CD14-positive monocyte (primary cell): Measurements from ENCODE around the gene UBE2O. TPM values are rescaled to one million over a fixed set of nuclear protein-coding genes. Genes with fewer than 3 reads are reported as not detected.

ENCODE experiments used
- DNase-seq, 3 donors: peaks; one replicate each; pipeline ENCODE4 v3.0.0-alpha.2; 2011 to 2022
- H2AFZ ChIP-seq: 2 replicates; pipeline ENCODE4 v1.6.0; 2012; ENCODE audit warnings: mild to moderate bottlenecking, low read depth, low read length, inconsistent platforms; ENCODE audit not compliant: insufficient read depth, poor library complexity, severe bottlenecking
- H3K27ac ChIP-seq, 2 donors: 1 replicate in 1 of 2; 2 replicates in 1 of 2; pipeline ENCODE4 v1.5.1; 2012 to 2013; ENCODE audit warnings: low read length in 2 of 2, control low read depth in 1 of 2, inconsistent platforms in 1 of 2, low read depth in 1 of 2, mild to moderate bottlenecking in 1 of 2
- H3K27me3 ChIP-seq, 2 donors: one replicate each; pipeline versions ENCODE4 v1.6.0 to v1.6.1; 2011 to 2013; ENCODE audit warnings: low read length in 2 of 2; ENCODE audit not compliant: control insufficient read depth in 2 of 2, insufficient read depth in 2 of 2
- H3K36me3 ChIP-seq, 2 donors: replicated peaks in 1 of 2; 1 replicate in 1 of 2; 2 replicates in 1 of 2; pipeline versions ENCODE4 v1.5.1 to v1.6.1; 2012 to 2013; ENCODE audit warnings: low read length in 2 of 2, control low read depth in 1 of 2, inconsistent platforms in 1 of 2, mild to moderate bottlenecking in 1 of 2; ENCODE audit not compliant: insufficient read depth in 2 of 2, control insufficient read depth in 1 of 2
- H3K4me1 ChIP-seq, 2 donors: 1 replicate in 1 of 2; 2 replicates in 1 of 2; pipeline versions ENCODE4 v1.5.1 to v1.6.1; 2012 to 2013; ENCODE audit warnings: low read length in 2 of 2, control low read depth in 1 of 2, inconsistent platforms in 1 of 2, mild to moderate bottlenecking in 1 of 2, moderate library complexity in 1 of 2; ENCODE audit not compliant: insufficient read depth in 2 of 2, control insufficient read depth in 1 of 2
- H3K4me2 ChIP-seq: replicated peaks from 2 replicates; pipeline ENCODE3; 2012; ENCODE audit warnings: low read length, moderate library complexity, mild to moderate bottlenecking; ENCODE audit not compliant: poor library complexity, severe bottlenecking; ENCODE audit errors: extremely low read depth
- H3K4me3 ChIP-seq, 3 experiments: fragments of 200-600 bp in 1 of 3; sonication (generic) in 1 of 3; replicated peaks in 1 of 3; 1 replicate in 2 of 3; 2 replicates in 1 of 3; pipeline ENCODE4 v1.5.1; 2011 to 2013; ENCODE audit warnings: low read length in 3 of 3, mild to moderate bottlenecking in 3 of 3, control low read depth in 2 of 3, low read depth in 2 of 3, inconsistent platforms in 1 of 3, moderate library complexity in 1 of 3
- H3K79me2 ChIP-seq: 2 replicates; pipeline ENCODE4 v1.6.0; 2012; ENCODE audit warnings: mild to moderate bottlenecking, control low read depth, inconsistent platforms, low read length, moderate library complexity; ENCODE audit not compliant: insufficient read depth
- H3K9ac ChIP-seq: 2 replicates; pipeline ENCODE4 v1.6.0; 2017; ENCODE audit warnings: low read length, mild to moderate bottlenecking; ENCODE audit not compliant: insufficient read depth, poor library complexity, severe bottlenecking
- H3K9me3 ChIP-seq, 2 donors: replicated peaks in 1 of 2; 1 replicate in 1 of 2; 2 replicates in 1 of 2; pipeline versions ENCODE4 v1.5.1 to v1.6.1; 2012 to 2013; ENCODE audit warnings: low read length in 2 of 2, control low read depth in 1 of 2; ENCODE audit not compliant: control insufficient read depth in 1 of 2, insufficient read depth in 1 of 2
- H4K20me1 ChIP-seq: 2 replicates; pipeline ENCODE4 v1.6.0; 2012; ENCODE audit warnings: mild to moderate bottlenecking, low read length, control low read depth, moderate library complexity; ENCODE audit not compliant: insufficient read depth
- H3K27ac Mint-ChIP-seq, 7 donors: one replicate each; pipeline ENCODE4 v1.8.0; 2020; ENCODE audit warnings: mild to moderate bottlenecking in 7 of 7, mixed read lengths in 7 of 7, moderate library complexity in 6 of 7, inconsistent platforms in 2 of 7
- H3K27me3 Mint-ChIP-seq, 3 donors: one replicate each; pipeline ENCODE4 v1.8.0; 2021 to 2022; ENCODE audit warnings: low read depth in 3 of 3, mild to moderate bottlenecking in 3 of 3, mixed read lengths in 3 of 3, moderate library complexity in 3 of 3, inconsistent platforms in 1 of 3
- H3K36me3 Mint-ChIP-seq, 2 donors: one replicate each; pipeline ENCODE4 v1.8.0; 2020; ENCODE audit warnings: mixed read lengths in 2 of 2, inconsistent platforms in 1 of 2, mild to moderate bottlenecking in 1 of 2
- H3K4me1 Mint-ChIP-seq: one replicate; pipeline ENCODE4 v1.8.0; 2020; ENCODE audit warnings: mild to moderate bottlenecking, mixed read lengths
- H3K4me3 Mint-ChIP-seq, 2 donors: one replicate each; pipeline ENCODE4 v1.8.0; 2020; ENCODE audit warnings: mild to moderate bottlenecking in 2 of 2, mixed read lengths in 2 of 2, moderate library complexity in 1 of 2
- H3K9me3 Mint-ChIP-seq, 7 donors: one replicate each; pipeline ENCODE4 v1.8.0; 2020 to 2022; ENCODE audit warnings: mixed read lengths in 7 of 7, mild to moderate bottlenecking in 6 of 7, moderate library complexity in 6 of 7, inconsistent platforms in 2 of 7
- CTCF ChIP-seq: fragments of 200-600 bp; IDR thresholded peaks from one replicate; pipeline ENCODE4 v1.8.0; 2022; ENCODE audit warnings: antibody characterized with exemption, mild to moderate bottlenecking
- WGBS: methylation state at CpG from one replicate; pipeline ENCODE4 v1.1.5; 2013; ENCODE audit warnings: missing lambda C conversion rate; ENCODE audit not compliant: insufficient coverage; 5-methylcytosine and 5-hydroxymethylcytosine counted together
- intact Hi-C, 2 donors: fragments of 100-400 bp; cut with micrococcal nuclease; formaldehyde crosslinking; loops; one replicate each; pipeline versions ENCODE4 v1.15.0 to v1.15.1; 2023
- polyA plus RNA-seq, 3 donors: library from polyadenylated mRNA; depleted of rRNA in 1 of 3; unstranded in 2 of 3; stranded (reverse) in 1 of 3; fragments of 300-500 nt in 2 of 3; fragments of >200 nt in 1 of 3; fragmentation: Illumina TruSeq in 2 of 3; gene quantifications; 1 replicate in 2 of 3; 2 replicates in 1 of 3; pipeline ENCODE4 v1.2.3, GENCODE V29; 2012 to 2021

Gene UBE2O
- polyA plus RNA-seq, 3 donors, result 1.3 to 15.1 (median 4.5) TPM

GRCh38 chr17:76379646-76380376 is 73.1 kb downstream of the UBE2O start:
- no peak for TF ChIP-seq CTCF
- peaks cover 3 to 8% (median 6%) of the 10 kb centered on the region in 3 donors for H3K27me3 Mint-ChIP-seq
- Histone ChIP-seq H3K27me3 (no peaks in the 10 kb centered on the region), H4K20me1 (no peaks in the 10 kb centered on the region), H3K9ac (no peak overlapping the region), H3K27ac (no peak overlapping the region), H3K9me3 (no peaks in the 10 kb centered on the region), H3K79me2 (no peaks in the 10 kb centered on the region), H2AFZ (no peak overlapping the region), H3K4me1 (peaks cover 33 to 59% of the 10 kb centered on the region in 2 donors), H3K36me3 (no peaks in the 10 kb centered on the region), H3K4me2 (no peak overlapping the region), H3K4me3 (no peak overlapping the region)
- intact Hi-C loops, result loop anchor here in 1 of 2 donors (5.0 to 10.0 kb wide), 2 partner anchors 78 to 125 kb away; partner anchors contain the start of gene RHBDF2
- peaks cover 37% of the 10 kb centered on the region for H3K4me1 Mint-ChIP-seq
- H3K4me3 Mint-ChIP-seq, result no peak overlapping the region
- peak overlapping the region in 1 of 7 donors; percentile 18 for H3K27ac Mint-ChIP-seq
- WGBS, result 91% methylated on average over 18 of the region's 21 CpGs
- no peak for DNase-seq
- no peaks in the 10 kb centered on the region for H3K9me3 Mint-ChIP-seq
- peaks cover 5 to 10% of the 10 kb centered on the region in 2 donors for H3K36me3 Mint-ChIP-seq

DNA sequence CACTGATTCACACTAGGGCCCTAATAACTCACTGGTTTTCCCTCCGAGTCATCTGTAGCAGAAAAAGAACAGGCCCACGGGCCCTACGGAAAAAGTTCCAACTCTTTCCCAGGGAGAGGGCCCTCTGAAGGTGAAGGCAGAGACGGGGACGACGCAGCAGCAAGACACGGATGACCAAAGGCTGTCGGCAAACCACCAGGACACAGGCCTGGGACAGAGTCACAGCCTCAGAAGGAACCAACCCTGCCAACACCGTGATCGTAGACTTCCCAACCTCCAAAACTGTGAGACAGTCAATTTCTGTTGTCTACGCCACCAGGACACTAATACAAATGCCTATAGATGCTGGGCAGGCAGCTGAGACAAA is 73.7 kb downstream of the UBE2O start:
- Histone ChIP-seq H3K36me3 (no peaks in the 10 kb centered on the region), H3K4me3 (no peak overlapping the region), H4K20me1 (no peaks in the 10 kb centered on the region), H3K4me2 (no peak overlapping the region), H3K9me3 (no peaks in the 10 kb centered on the region), H3K79me2 (no peaks in the 10 kb centered on the region), H3K27ac (no peak overlapping the region), H3K4me1 (peaks cover 33 to 54% of the 10 kb centered on the region in 2 donors), H3K27me3 (no peaks in the 10 kb centered on the region), H2AFZ (no peak overlapping the region), H3K9ac (no peak overlapping the region)
- DNase-seq, result no peak
- Mint-ChIP-seq H3K4me1 (peaks cover 37% of the 10 kb centered on the region), H3K9me3 (no peaks in the 10 kb centered on the region), H3K27ac (no peak overlapping the region), H3K27me3 (peaks cover 3 to 8% (median 8%) of the 10 kb centered on the region in 3 donors), H3K36me3 (peaks cover 5 to 10% of the 10 kb centered on the region in 2 donors), H3K4me3 (no peak overlapping the region)
- over 99% methylated on average over 9 of the region's 11 CpGs for WGBS
- intact Hi-C loops, result no loop called here
- no peak for TF ChIP-seq CTCF
